ENCODE measurements around the gene VWF. TPM values are rescaled to one million over a fixed set of nuclear protein-coding genes. Genes with fewer than 3 reads are reported as not detected.

VWF gene
- total and polyA plus RNA-seq, 2 donors (not counting 3 experiments of a cell fraction or from before 2014, with no cell fraction given) = 1,041 to 2,328 TPM

- FAIRE-seq (peak; percentile 70), DNase-seq (ENCODE audit: low read depth, low spot score) (peak; percentile 47)
- Histone ChIP-seq H3K9ac (replicated peaks; ENCODE audit: extremely low read depth, insufficient read depth, low read length) (no peak overlapping the region), H2AFZ (ENCODE audit: low read depth, low read length) (no peak overlapping the region), H3K27me3 (ENCODE audit: control insufficient read depth in 2 of 2, insufficient read depth in 2 of 2, low read length in 2 of 2) (no peaks in the 10 kb centered on the region), H3K36me3 (ENCODE audit: control insufficient read depth in 2 of 2, extremely low read depth in 1 of 2, insufficient read depth in 2 of 2, low read length in 2 of 2) (peaks cover 55 to 70% of the 10 kb centered on the region in 2 experiments), H3K4me3 (replicated peaks in 1 of 3; ENCODE audit: insufficient read depth in 1 of 3, low read depth in 1 of 3, low read length in 3 of 3) (no peak overlapping the region), H3K27ac (ENCODE audit: insufficient read depth, low read depth, low read length) (peak overlapping the region; percentile 67), H3K79me2 (ENCODE audit: control insufficient read depth, insufficient read depth, low read length) (peaks cover 2% of the 10 kb centered on the region), H3K9me1 (replicated peaks; ENCODE audit: control insufficient read depth, extremely low read depth, insufficient read depth, low read length) (no peaks in the 10 kb centered on the region), H3K4me1 (ENCODE audit: control insufficient read depth, extremely low read depth, insufficient read depth, low read length) (peaks cover 38% of the 10 kb centered on the region), H4K20me1 (replicated peaks; ENCODE audit: control insufficient read depth, extremely low read depth, insufficient read depth, low read length) (no peaks in the 10 kb centered on the region), H3K4me2 (ENCODE audit: insufficient read depth, low read length) (no peak overlapping the region), H3K9me3 (replicated peaks; ENCODE audit: control insufficient read depth, insufficient read depth, low read length) (no peaks in the 10 kb centered on the region)
- intact Hi-C loops (cut with micrococcal nuclease) = no loop called here
- POLR2A ChIA-PET = no interaction called here
- TF ChIP-seq MYC (IDR thresholded peaks at IDR 0.05; ENCODE audit: low read depth, low read length) (no peak), JUN (IDR thresholded peaks at IDR 0.05; ENCODE audit: borderline replicate concordance, insufficient read depth, insufficient read length, low read depth) (no peak), POLR2AphosphoS5 (IDR thresholded peaks at IDR 0.05; ENCODE audit: insufficient read depth, low read depth, low read length) (no peak), EZH2 (IDR thresholded peaks at IDR 0.05; ENCODE audit: borderline replicate concordance, low read depth, low read length, severe bottlenecking) (no peak), FOS (IDR thresholded peaks at IDR 0.05; ENCODE audit: borderline replicate concordance, insufficient read depth, low read length) (no peak), POLR2A (IDR thresholded peaks at IDR 0.05; ENCODE audit: low read depth, low read length) (no peak), GATA2 (IDR thresholded peaks at IDR 0.05; ENCODE audit: insufficient read depth, insufficient read length, low read depth, low read length) (no peak)
- TF ChIP-seq, protein P1, sequence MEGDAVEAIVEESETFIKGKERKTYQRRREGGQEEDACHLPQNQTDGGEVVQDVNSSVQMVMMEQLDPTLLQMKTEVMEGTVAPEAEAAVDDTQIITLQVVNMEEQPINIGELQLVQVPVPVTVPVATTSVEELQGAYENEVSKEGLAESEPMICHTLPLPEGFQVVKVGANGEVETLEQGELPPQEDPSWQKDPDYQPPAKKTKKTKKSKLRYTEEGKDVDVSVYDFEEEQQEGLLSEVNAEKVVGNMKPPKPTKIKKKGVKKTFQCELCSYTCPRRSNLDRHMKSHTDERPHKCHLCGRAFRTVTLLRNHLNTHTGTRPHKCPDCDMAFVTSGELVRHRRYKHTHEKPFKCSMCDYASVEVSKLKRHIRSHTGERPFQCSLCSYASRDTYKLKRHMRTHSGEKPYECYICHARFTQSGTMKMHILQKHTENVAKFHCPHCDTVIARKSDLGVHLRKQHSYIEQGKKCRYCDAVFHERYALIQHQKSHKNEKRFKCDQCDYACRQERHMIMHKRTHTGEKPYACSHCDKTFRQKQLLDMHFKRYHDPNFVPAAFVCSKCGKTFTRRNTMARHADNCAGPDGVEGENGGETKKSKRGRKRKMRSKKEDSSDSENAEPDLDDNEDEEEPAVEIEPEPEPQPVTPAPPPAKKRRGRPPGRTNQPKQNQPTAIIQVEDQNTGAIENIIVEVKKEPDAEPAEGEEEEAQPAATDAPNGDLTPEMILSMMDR (IDR thresholded peaks at IDR 0.05; ENCODE audit: extremely low read depth in 1 of 2, insufficient read depth in 1 of 2, low read depth in 1 of 2, low read length in 2 of 2) = no peak
- TF ChIP-seq, protein P2, sequence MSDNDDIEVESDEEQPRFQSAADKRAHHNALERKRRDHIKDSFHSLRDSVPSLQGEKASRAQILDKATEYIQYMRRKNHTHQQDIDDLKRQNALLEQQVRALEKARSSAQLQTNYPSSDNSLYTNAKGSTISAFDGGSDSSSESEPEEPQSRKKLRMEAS (IDR thresholded peaks at IDR 0.05; ENCODE audit: insufficient read depth, insufficient read length) = no peak
- dilution Hi-C loops (cut with MboI; ENCODE audit: extremely low pct_ligation_motif_present, low sequenced_read_pairs) = no loop called here
- BruUV-seq (replicated peaks) = no TSS peak
- CTCF ChIA-PET = interaction anchor here (0.8 to 2.5 kb wide), 6 partner anchors 14 to 234 kb away, joined by 3 to 14 read pairs (median 5); no protein-coding TSS in a partner anchor
These were observed 72.1 kb downstream of the VWF start for GRCh38 chr12:6052206-6052939.

Data from endothelial cell of umbilical vein (primary cell).